Progenitor cell of endocrine pancreas (in vitro differentiated cells): ENCODE data around the gene CDKN2D. TPM values are rescaled to one million over a fixed set of nuclear protein-coding genes. Genes with fewer than 3 reads are reported as not detected.

Source experiments
- DNase-seq: peaks from one replicate; pipeline ENCODE4 v3.0.0; 2021; ENCODE audit warnings: low spot score; ENCODE audit not compliant: unreplicated experiment
- H3K27ac Mint-ChIP-seq: 2 replicates; pipeline ENCODE4 v1.8.0; 2021; ENCODE audit warnings: mild to moderate bottlenecking, moderate library complexity, mixed read lengths
- H3K27me3 Mint-ChIP-seq: 2 replicates; pipeline ENCODE4 v1.8.0; 2021; ENCODE audit warnings: mixed read lengths
- H3K36me3 Mint-ChIP-seq: 2 replicates; pipeline ENCODE4 v1.8.0; 2022; ENCODE audit warnings: mixed read lengths; ENCODE audit not compliant: insufficient read depth
- H3K4me1 Mint-ChIP-seq: 2 replicates; pipeline ENCODE4 v1.8.0; 2021; ENCODE audit warnings: low read depth, mixed read lengths
- H3K4me3 Mint-ChIP-seq: 2 replicates; pipeline ENCODE4 v1.8.0; 2021; ENCODE audit warnings: low read depth, mild to moderate bottlenecking, moderate library complexity, mixed read lengths
- H3K9me3 Mint-ChIP-seq: 2 replicates; pipeline ENCODE4 v1.8.0; 2021; ENCODE audit warnings: low read depth, mixed read lengths
- total RNA-seq: library from RNA; stranded (reverse); gene quantifications from 2 replicates; pipeline ENCODE4 v1.2.1, GENCODE V29; 2021
- TF ChIP-seq, protein P1 (sequence below): fragments of 200-600 bp; sonication (generic); IDR thresholded peaks from one replicate; pipeline ENCODE4 v1.5.0; 2021; ENCODE audit warnings: antibody characterized with exemption, mild to moderate bottlenecking; ENCODE audit not compliant: unreplicated experiment

Gene CDKN2D
- total RNA-seq, 1 donor from 2014 or later = 4.2 TPM

DNA sequence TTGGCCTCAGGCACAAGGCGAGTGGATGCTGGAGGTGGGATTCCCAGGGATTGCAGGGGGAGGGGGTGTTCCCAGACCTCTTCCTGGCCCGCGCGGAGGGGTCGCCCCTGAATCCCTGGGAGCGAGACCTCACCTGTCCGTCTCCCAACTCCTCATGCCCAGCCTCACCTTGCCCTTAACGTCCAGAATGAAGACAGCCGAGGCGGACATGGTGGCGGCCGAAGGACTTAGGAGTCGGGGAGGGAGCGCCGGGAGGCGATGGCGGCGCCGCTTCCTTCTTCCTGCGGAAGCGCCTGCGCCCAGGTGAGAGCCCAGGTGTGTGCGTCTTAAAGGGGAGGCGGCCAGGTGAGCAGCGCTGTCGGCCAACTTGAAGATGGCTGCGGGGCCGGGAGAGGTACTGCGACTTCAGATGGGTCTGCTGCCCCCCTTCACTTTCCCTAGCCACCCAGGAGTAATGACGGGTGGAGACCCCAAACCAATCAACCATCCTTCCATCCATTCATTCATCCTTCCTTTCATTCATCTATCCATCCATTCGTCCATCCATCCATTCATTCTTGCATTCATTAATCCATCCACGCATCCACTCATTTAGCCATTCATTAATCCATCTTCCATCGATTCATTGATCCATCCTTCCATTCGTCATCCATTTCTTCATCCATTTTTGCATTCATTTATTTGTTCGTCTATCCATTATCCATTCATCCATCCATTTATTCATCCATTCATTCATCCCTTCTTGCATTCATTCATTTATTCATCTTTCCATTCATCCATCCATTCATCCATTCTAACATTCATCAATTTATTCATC lies 18.5 kb upstream of the CDKN2D start, which contains the start of gene AP1M2:
AP1M2 (minus strand) TSS at position 291 of the 817 bp plus-strand sequence; CDS start at position 210, 81 bp downstream.
- H3K4me1 Mint-ChIP-seq = peaks cover 8% of the 10 kb centered on the region
- H3K27me3 Mint-ChIP-seq = peaks cover 8% of the 10 kb centered on the region
- H3K36me3 Mint-ChIP-seq = peaks cover 1% of the 10 kb centered on the region
- peaks cover 5% of the 10 kb centered on the region for H3K9me3 Mint-ChIP-seq
- H3K4me3 Mint-ChIP-seq = peak within 1 kb of the TSS; percentile 93
- H3K27ac Mint-ChIP-seq = peak within 1 kb of the TSS; percentile 90
- peak; percentile 50 for DNase-seq
- TF ChIP-seq, protein P1, sequence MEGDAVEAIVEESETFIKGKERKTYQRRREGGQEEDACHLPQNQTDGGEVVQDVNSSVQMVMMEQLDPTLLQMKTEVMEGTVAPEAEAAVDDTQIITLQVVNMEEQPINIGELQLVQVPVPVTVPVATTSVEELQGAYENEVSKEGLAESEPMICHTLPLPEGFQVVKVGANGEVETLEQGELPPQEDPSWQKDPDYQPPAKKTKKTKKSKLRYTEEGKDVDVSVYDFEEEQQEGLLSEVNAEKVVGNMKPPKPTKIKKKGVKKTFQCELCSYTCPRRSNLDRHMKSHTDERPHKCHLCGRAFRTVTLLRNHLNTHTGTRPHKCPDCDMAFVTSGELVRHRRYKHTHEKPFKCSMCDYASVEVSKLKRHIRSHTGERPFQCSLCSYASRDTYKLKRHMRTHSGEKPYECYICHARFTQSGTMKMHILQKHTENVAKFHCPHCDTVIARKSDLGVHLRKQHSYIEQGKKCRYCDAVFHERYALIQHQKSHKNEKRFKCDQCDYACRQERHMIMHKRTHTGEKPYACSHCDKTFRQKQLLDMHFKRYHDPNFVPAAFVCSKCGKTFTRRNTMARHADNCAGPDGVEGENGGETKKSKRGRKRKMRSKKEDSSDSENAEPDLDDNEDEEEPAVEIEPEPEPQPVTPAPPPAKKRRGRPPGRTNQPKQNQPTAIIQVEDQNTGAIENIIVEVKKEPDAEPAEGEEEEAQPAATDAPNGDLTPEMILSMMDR = no peak

DNA sequence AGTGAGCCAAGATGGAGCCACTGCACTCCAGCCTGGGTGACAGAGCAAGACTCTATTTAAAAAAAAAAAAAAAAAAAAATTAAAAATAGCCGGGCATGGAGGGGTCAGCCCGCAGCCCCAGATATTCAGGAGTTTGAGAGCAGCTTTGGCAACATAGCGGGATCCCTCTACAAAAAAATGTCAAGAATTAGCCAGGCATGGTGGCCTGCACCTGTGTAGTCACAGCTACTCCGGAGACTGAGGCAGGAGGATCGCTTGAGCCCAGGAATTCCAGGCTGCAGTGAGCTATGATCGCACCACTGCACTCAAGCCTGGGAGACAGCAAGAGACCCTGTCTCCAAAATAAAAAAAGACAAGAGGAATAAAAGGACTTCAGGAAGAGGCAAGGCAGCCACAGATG lies 17.6 kb upstream of the CDKN2D start:
- DNase-seq = no peak
- H3K4me1 Mint-ChIP-seq = peaks cover 8% of the 10 kb centered on the region
- peaks cover 1% of the 10 kb centered on the region for H3K36me3 Mint-ChIP-seq
- H3K27me3 Mint-ChIP-seq = peaks cover 8% of the 10 kb centered on the region
- peaks cover 5% of the 10 kb centered on the region for H3K9me3 Mint-ChIP-seq
- TF ChIP-seq, protein P1 = no peak
- H3K4me3 Mint-ChIP-seq = peak overlapping the region; percentile 93
- peak overlapping the region; percentile 90 for H3K27ac Mint-ChIP-seq

DNA sequence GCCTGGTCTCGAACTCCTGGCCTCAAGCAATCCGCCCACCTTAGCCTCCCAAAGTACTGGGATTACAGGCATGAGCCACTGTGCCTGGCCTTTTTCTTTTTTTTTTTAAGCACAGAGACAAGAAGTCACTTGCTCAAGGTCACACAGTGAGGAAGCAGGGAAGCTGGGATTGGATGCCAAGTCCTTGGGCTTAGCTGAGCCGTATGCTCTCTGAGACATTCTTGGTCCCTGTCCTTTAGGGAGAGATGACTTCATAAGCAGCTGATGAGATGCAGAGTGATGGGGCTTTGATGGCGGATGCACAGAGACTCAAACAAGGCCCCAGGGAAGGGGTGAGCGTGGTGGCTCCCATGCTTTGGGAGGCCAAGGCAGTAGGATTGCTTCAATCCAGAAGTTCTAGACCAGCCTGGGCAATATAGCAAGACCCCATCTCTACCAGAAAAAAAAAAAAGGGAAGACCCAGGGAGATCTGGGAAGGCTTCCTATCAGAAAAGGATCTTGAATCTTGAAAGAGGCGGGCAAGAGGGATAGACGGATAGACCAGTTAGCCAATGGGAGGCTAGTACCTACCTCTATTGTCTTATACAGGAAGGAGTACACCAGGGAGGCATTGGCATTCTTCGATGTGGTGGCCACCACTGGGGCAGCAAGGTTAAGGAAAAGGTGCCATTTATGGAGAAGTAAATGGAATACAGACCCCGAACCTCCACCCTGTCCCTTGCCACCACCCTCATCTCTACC lies 14.4 kb upstream of the CDKN2D start:
- TF ChIP-seq, protein P1 = no peak
- Mint-ChIP-seq H3K9me3 (peaks cover 5% of the 10 kb centered on the region), H3K27ac (no peak overlapping the region), H3K27me3 (peaks cover 8% of the 10 kb centered on the region), H3K36me3 (peaks cover 13% of the 10 kb centered on the region), H3K4me1 (peaks cover 8% of the 10 kb centered on the region), H3K4me3 (no peak overlapping the region)
- DNase-seq = no peak

DNA sequence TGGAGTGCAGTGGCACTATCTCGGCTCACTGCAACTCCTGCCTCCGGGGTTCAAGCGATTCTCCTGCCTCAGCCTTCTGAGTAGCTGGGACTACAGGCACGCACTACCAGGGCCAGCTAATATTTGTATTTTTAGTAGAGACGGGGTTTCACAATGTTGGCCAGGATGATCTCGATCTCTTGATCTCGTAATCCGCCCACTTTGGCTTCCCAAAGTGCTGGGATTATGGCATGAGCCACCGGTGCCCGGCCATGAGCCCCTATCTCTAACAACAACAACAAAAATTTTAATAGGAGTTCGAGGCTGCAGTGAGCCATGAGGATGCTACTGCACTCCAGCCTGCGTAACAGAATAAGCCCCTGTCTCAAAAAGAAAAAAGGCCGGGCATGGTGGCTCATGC lies 13.3 kb upstream of the CDKN2D start:
- Mint-ChIP-seq H3K4me3 (no peak overlapping the region), H3K9me3 (no peaks in the 10 kb centered on the region), H3K36me3 (peaks cover 14% of the 10 kb centered on the region), H3K27ac (no peak overlapping the region), H3K27me3 (no peaks in the 10 kb centered on the region), H3K4me1 (peaks cover 6% of the 10 kb centered on the region)
- DNase-seq = no peak
- TF ChIP-seq, protein P1 = no peak

DNA sequence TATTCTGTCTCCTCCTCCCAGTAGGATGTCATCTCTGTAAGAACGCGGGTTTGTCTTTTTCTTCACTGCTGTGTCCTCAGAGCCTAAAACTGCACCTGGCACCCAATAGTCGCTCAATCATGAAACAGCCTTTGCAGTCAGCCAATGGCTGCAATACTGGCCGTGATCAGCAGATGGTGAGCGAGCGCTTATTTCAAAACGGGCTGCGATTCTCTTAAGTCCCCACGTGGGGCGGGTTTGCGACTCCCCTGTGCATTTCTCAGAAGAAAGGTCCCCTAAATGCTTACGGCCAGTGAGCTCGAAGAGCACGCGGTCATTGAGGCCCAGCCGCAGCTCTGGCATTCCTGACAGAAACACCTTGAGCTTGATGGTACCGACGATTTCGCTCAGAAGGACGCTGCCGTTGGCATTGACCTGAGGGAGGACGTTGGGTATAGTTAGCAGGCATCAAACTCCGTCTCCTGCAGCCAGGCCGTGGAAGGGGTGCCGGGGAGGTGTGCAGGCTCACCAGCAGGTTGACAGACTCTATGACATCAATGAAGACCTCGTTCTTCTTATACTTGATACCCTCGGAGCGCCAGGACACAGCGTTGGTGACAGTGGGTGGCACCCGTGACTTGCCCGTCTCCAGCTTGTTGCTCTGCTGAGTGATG lies 12.3 kb upstream of the CDKN2D start:
- H3K4me3 Mint-ChIP-seq = no peak overlapping the region
- no peaks in the 10 kb centered on the region for H3K27me3 Mint-ChIP-seq
- H3K36me3 Mint-ChIP-seq = peaks cover 15% of the 10 kb centered on the region
- H3K27ac Mint-ChIP-seq = peak overlapping the region; percentile 44
- peaks cover 2% of the 10 kb centered on the region for H3K4me1 Mint-ChIP-seq
- peak; percentile 78 for DNase-seq
- TF ChIP-seq, protein P1 = peak; percentile 96
- no peaks in the 10 kb centered on the region for H3K9me3 Mint-ChIP-seq
